ENCODE data around the gene CERCAM.
"Not testable (repeated sequence)": the region's sequence is repeated elsewhere in the genome, so short reads cannot be mapped to it uniquely, and the experiment has no call there.

The CERCAM gene

GRCh38 chr9:128393145-128393775 lies 27.4 kb upstream of the CERCAM start:
- no peak for DNase-seq

GRCh38 chr9:128393970-128394369 lies 26.7 kb upstream of the CERCAM start:
- no peak for DNase-seq

- no peak for DNase-seq
Observed at GRCh38 chr9:128394379-128395168, 26.1 kb upstream of the CERCAM start.

- DNase-seq, result no peak
Observed at GRCh38 chr9:128396970-128397613, 23.6 kb upstream of the CERCAM start.

- DNase-seq, result no peak
Observed at GRCh38 chr9:128397831-128398230, 22.8 kb upstream of the CERCAM start.

- no peak for DNase-seq
Observed at GRCh38 chr9:128399861-128400260, 20.8 kb upstream of the CERCAM start.

- no peak for DNase-seq
Observed at GRCh38 chr9:128404560-128404959, 16.1 kb upstream of the CERCAM start.

- no peak for DNase-seq
Observed at GRCh38 chr9:128405077-128405779, 15.4 kb upstream of the CERCAM start.

- DNase-seq, result no peak
Observed at GRCh38 chr9:128405780-128406171, 14.9 kb upstream of the CERCAM start.

GRCh38 chr9:128406848-128407391 lies 13.7 kb upstream of the CERCAM start:
- no peak for DNase-seq

GRCh38 chr9:128408963-128409431 lies 11.7 kb upstream of the CERCAM start:
- DNase-seq, result no peak

- DNase-seq, result no peak
Observed at GRCh38 chr9:128409450-128409849, 11.2 kb upstream of the CERCAM start.

GRCh38 chr9:128409978-128410377 lies 10.7 kb upstream of the CERCAM start:
- no peak for DNase-seq

GRCh38 chr9:128411364-128412119 lies 9.1 kb upstream of the CERCAM start:
- DNase-seq, result no peak

GRCh38 chr9:128412120-128412790 lies 8.4 kb upstream of the CERCAM start:
- DNase-seq, result no peak

GRCh38 chr9:128413728-128414127 lies 6.9 kb upstream of the CERCAM start:
- DNase-seq, result not testable (repeated sequence)

- no peak for DNase-seq
Observed at GRCh38 chr9:128414461-128414860, 6.2 kb upstream of the CERCAM start.

GRCh38 chr9:128415281-128415680 lies 5.4 kb upstream of the CERCAM start:
- DNase-seq, result no peak

- DNase-seq, result no peak
Observed at GRCh38 chr9:128416014-128416413, 4.6 kb upstream of the CERCAM start.

GRCh38 chr9:128416432-128417019 lies 4.1 kb upstream of the CERCAM start:
- DNase-seq, result no peak

All from T1000 (cell line).